GM19025 (cell line): ENCODE measurements around the gene THAP4.
"Not testable (repeated sequence)": the region's sequence is repeated elsewhere in the genome, so short reads cannot be mapped to it uniquely, and the experiment has no call there.

Source experiments
- ATAC-seq: cut with Tn5 transposase; IDR thresholded peaks from one replicate; pipeline ENCODE4 v1.9.1; 2021; ENCODE audit warnings: mild to moderate bottlenecking, low read depth, moderate library complexity; ENCODE audit not compliant: unreplicated experiment

Gene THAP4

GRCh38 chr2:241590496-241591455, 46.2 kb downstream of the THAP4 start:
- ATAC-seq: not testable (repeated sequence)

- ATAC-seq: not testable (repeated sequence)
Observed at GRCh38 chr2:241589863-241590262, 47.1 kb downstream of the THAP4 start.

GRCh38 chr2:241586564-241587264, 50.2 kb downstream of the THAP4 start:
- ATAC-seq: no peak

- ATAC-seq: no peak
Observed at GRCh38 chr2:241584436-241584835, 52.5 kb downstream of the THAP4 start.

DNA sequence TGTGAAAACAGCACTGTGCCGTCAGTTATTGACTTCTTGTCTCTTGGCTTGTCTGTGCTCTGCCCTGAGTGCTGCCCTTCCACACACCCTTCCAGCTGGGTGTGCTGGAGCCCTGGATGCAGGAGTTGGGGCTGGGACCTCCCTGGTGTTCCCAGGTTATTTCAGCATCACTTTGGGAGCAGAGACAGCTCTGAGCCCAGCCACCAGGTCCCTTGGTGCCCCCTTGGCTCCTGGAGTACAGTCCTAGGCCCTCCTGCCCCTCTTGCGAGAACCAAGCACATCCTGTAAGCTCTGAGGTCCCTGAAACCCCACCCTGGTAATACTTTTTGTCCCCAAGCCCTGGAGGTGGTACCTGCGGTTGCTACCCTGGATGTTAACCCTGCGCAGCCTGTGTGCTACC, 54.2 kb downstream of the THAP4 start:
- no peak for ATAC-seq

DNA sequence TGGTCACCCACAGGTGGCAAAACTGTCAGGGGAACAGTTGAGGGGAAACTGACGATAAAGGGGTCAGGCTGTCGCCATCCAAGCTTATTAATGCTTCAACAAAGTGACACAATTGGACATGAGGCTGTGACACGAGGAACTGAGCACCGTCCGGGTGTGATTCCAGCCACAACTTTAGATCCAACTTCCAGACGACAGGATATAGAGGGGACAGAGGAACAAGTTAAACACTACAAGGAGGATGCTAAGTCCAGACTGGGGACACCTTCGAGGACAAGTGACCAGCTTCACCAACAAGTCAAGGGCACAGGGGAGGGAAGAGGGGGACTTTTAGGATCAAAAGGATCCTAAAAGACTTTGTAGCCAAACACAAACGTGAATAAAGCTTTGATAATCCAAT, 54.6 kb downstream of the THAP4 start:
- ATAC-seq: no peak

DNA sequence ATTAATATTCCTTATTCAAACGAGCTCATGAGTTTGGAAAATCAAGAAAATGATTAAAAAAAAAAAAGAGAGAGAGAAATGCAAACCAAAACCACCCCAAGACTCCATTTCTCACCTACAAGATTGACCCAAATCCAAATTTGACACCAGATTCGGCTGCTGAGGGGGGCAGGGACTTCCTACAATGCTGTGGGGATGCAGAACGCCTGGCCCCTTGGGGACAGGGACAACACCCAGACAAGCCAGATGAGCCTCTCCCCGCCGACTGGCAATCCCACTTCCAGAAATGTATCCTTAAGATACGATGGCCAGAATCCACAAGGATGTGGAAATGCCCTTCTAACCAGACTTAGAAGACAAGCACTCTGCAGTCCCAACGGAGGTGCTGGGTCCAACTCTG, 57.7 kb downstream of the THAP4 start:
- ATAC-seq: no peak

DNA sequence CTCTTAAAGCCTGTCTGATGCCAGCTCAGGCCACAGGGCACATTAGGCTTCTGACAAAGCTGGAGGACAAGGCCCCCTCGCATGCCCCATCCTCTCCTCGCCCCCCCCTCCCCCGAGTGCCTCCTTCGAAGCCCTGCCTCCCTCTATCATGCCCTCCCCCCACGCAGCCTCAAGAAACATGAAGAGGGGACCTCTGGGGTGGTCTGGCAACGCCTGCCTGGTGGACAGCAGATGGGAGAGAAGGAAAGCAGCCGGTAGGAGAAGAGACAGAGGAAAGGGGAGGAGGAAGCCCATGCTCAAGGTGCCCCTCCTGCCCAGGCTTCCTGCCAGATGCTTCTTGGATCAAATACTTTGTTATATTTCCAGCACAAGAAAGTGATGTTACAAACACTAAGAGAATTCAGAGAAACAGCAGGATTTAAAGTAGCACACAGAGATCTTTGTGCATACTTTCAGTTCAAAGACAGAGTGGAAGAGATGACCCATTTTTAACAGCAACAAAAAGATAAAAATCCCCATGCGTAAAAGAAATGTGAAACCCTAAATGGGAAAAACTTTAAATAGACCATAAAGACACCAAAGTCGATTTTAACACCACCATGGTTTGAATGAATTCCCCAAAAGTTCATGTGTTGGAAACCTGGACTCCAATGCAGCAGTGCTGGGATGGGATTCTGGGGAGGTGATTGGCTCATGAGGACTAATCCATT, 59.4 kb downstream of the THAP4 start:
- no peak for ATAC-seq

GRCh38 chr2:241576293-241576654, 60.7 kb downstream of the THAP4 start:
- no peak for ATAC-seq

DNA sequence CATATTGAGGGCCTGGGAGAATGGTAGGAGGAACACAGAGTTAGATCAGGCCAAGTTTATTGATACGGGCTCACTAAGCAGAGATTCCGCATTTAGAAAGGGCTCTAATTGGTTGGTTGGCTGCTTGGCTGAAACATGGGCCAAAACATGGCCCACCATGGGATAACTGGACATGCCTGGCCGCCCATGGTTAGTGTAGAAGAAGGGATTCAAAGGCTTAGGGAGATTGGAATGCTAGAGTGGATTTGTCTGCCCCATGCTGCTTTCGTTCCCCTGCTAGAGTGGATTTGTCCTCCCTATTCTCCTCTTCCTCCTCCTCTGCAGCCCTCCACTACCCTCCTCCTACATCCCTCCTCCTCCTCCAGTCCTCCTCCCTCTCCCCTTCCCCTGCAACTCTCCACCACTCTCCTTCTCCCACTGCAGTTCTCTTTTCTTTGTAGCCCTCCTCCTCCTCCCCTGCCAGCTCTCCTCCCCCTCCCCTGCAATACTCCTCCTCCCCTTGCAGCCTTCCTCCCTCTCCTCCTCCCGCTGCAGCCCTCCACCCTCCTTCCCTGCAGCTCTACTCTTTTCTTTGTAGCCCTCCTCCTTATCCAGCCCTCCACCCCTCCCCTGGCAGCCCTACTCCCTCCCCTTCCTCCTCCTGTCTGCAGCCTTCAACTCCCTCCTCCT, 61.2 kb downstream of the THAP4 start:
- no peak for ATAC-seq

GRCh38 chr2:241574911-241575623, 61.9 kb downstream of the THAP4 start:
- no peak for ATAC-seq

DNA sequence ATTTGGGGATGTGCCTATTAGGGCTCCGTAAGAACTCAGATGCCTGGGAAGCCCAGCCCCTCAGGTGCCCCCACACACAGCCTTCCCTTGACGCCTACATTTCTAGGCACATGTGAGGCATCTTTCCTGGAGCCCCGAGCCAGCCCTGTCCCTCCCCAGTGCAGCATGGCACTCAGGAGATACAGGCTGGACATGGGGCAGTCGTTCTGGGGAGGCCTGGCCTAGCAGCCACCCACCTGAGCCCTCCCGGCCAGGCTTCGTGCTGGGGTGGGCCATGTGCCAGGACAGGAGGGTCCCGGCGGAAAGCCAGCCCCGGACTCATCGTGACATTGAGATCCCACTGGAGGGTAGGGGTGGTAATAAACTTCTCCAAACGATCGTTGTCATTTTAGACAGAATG, 63.2 kb downstream of the THAP4 start:
- no peak for ATAC-seq

DNA sequence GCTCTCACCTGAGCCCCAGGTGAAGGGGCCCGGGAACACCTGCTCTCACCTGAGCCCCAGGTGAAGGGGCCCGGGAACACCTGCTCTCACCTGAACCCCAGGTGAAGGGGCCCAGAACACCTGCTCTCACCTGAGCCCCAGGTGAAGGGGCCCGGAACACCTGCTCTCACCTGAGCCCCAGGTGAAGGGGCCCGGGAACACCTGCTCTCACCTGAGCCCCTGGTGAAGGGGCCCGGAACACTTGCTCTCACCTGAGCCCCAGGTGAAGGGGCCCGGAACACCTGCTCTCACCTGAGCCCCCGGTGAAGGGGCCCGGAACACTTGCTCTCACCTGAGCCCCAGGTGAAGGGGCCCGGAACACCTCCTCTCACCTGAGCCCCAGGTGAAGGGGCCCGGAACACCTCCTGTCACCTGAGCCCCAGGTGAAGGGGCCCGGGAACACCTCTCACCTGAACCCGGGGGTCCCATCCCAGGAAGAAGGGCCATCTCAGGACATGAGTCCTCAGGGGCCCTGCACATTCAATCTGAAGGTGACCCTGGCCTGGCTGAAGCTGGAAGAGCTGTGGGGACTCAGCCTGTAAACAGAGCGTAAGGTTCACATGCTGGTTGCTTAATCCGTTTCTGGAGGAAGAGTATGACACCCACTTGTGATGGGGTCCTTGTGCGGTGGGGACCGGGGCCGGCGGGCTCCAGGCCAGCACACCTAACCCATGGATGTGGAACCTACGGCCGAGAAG, 63.9 kb downstream of the THAP4 start:
- not testable (repeated sequence) for ATAC-seq

DNA sequence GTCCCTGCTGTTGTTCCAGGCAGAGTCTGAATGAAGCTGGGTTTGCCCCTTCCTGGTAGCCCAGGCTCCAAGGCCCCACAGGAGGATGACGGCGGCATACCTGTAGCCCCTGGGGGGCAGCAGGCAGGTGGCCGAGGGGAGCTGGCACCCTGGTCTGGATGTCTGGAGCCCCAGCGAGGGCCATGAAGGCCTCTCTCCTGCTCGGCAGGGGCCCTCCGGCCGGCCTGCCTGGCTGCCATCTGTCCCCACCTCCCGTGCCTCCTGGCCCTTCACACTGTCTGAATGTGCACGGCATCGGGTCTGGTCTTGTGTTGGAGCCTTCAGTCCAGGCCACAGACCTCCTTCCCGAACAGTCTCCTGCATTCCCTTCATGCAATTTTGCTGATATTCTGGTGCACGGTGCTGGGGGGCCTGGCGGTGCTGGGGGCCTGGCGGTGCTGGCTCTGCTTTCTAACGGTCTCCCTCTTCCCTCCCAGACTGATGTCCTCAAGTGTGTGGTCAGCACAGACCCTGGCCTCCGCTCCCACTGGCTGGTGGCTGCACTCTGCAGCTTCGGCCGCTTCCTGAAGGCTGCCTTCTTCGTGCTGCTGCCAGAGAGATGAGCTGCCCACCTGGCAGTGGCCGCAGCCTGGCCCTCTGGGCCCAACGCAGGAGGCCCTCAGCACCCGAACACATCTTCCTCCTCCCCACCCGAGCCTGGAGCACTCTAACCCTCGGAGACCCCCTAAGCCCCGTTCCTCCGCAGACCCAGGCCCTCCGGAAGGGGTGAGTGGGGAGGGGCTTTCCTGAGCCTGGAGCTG, 64.9 kb downstream of the THAP4 start:
- no peak for ATAC-seq

DNA sequence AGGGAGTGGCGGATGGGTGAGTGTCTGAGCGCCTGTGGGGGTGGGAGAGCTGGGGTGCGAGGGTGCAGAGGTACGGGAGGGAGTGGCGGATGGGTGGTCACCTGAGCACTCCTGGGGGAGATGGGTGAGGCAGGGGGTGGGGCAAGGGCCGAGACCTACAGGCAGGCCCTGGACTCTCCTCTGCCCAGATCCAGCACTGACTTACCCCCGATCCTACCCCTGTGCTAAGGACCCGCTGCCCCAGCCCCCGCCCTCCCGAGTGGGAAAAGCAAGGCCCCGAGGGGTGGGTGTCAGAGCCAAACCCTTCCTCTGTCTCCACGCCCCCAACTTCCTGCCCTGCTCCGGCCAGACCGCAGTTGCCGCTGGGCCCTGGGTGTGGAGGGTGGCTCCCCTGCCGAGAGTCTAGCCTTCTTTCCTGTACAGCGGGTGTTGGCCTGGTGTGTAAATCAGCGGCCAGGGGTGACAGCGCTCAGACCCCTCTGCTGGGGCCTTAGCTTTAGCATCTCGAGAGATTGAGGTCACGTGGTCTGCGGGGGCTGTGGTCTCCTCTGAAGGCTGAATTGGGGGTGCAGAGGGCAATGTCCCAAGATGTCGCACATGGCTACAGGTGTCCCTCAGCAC, 65.9 kb downstream of the THAP4 start:
- ATAC-seq: no peak

DNA sequence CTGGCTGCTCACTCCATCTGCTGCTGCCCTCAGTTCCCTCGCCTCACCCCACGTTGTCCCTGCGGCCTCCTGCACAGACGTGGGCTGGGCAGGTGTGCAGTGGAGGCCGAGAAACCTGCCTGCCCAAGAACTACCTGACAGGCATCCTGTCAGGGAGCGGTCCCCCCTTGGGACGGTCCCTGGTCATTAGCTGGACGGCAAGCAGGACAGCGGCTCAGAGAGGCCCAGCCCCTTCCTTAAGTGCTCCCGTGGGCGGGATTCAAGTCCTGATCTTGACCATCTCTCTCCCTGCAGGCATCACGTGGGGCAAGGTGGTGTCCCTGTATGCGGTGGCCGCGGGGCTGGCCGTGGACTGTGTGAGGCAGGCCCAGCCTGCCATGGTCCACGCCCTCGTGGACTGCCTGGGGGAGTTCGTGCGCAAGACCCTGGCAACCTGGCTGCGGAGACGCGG, 67.1 kb downstream of the THAP4 start:
- no peak for ATAC-seq

GRCh38 chr2:241568726-241569125, 68.2 kb downstream of the THAP4 start:
- ATAC-seq: no peak

GRCh38 chr2:241567776-241568175, 69.2 kb downstream of the THAP4 start:
- ATAC-seq: no peak
